Thoracic aorta endothelial cell (primary cell): ENCODE results near the gene PAPOLG. TPM values are rescaled to one million over a fixed set of nuclear protein-coding genes. Genes with fewer than 3 reads are reported as not detected.

Experiments used
- small RNA-seq: library from RNA; depleted of rRNA; stranded (forward); fragments of <200 nt; gene quantifications from one replicate; pipeline ENCODE3, GENCODE V24; 2012
- total RNA-seq: library from RNA; depleted of rRNA; stranded (reverse); fragments of >200 nt; gene quantifications from 2 replicates; pipeline ENCODE4 v1.2.3, GENCODE V29; 2012

Gene PAPOLG
- 23.8 and 25.7 TPM in 2 replicates for total RNA-seq

DNA sequence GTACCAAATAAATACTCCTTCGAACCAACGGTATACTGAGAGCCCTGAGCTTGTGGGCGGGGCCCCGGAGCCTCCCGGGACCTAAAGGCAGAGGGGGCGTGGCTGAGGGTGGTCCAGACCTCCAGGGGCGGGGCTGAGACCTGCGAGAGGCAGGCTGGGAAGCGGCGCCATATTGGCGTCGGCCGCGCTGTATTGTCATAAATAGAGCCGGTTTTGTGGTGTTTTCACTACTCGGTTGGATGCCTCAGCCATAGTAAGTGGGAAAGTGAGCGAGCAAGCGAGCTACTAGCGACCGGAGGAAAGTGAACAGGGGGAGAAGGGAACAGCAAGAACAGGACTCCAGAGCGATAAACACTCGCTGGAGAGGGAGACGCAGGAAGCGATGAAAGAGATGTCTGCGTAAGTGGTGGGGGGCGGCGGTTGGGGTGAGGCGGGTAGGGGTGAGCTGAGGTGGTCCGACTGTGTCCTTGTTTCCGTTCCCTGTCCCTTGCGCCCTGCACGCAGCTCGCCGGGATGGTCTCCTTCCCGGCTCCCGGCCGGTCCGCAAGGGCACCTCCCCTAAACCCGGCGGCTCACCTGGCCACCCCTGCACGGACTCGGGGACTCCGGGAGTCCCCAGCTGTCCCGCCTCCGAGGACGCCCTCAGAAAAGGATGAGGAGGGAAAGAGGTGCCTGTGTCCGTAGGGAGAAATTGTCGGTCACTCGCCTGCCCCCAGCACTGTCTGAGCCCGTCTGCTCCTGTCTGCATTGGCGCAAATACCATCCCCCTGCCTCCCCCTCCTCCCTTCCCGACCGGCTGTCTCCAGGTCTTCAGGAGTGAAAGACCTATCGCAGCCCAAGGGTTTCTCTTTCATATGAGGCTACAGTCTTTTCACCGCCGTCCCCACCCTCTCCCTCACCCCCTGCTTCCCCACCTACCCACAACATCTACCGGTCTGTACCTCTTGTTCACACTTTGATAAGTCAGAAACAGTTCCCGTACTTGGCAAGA, at the start of gene PAPOLG:
Gene PAPOLG, plus strand, starts transcription at position 172 of the 991 bp plus-strand sequence. Its CDS starts 211 bp downstream, at position 383.

Small RNA genes within 50 kb of the gene (small RNA-seq; reads per million reads assigned to genes)
- gene RN7SL632P: not detected
- not detected for gene RNU6-612P

Other genes with a start within 250 kb of the PAPOLG start
- 0.27 TPM in 1 of 2 replicates, not detected in the other for gene BCL11A, start 202.6 kb upstream of the PAPOLG start, total RNA-seq
- gene REL, start 125.3 kb downstream of the PAPOLG start, total RNA-seq: 11.6 and 12.4 TPM in 2 replicates